ENCODE data around the gene ATP10A. TPM values are rescaled to one million over a fixed set of nuclear protein-coding genes. Genes with fewer than 3 reads are reported as not detected.

ATP10A gene
- total and polyA plus RNA-seq, 2 of the 8 experiments (the other 6 are each of a cell fraction or from before 2014, with no cell fraction given), result 2.0 to 2.8 TPM

DNA sequence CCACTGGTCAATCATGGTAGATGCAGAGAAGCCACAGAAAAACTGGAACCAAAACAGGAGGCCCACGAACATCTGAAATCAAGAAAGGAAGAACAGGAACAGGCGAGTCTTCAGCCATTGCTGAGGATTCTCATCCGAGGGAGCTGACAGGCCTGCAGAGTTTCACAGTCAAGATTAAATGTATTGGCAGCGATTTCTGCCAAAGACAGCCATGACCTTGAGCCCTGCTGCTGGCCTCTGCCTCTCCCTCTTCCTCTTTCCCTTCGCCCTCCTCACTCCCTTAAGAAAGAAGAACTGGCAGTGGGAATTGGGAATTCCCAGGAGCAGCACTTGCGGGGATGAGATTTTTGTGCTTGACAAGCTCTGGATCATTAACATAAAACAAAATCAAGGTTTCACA lies 179.7 kb downstream of the ATP10A start:
- H3K36me3 ChIP-seq (ENCODE audit: control insufficient read depth in 2 of 4, insufficient read depth in 4 of 4, low read length in 3 of 4), result no peaks in the 10 kb centered on the region
- no peak overlapping the region for H4K91ac ChIP-seq (replicated peaks; ENCODE audit: insufficient read length, low read length)
- ChIA-PET CTCF (ENCODE audit: partially characterized antibody) (interaction anchor here (0.9 to 4.4 kb wide), 19 partner anchors 9 to 235 kb away, joined by 3 to 40 read pairs (median 6); no protein-coding TSS in a partner anchor), POLR2A (ENCODE audit: partially characterized antibody) (no interaction called here)
- FAIRE-seq (no peak), DNase-seq (ENCODE audit: low read depth in 1 of 2, low spot score in 2 of 2) (no peak)
- H3K79me2 ChIP-seq (ENCODE audit: control insufficient read depth in 1 of 2, insufficient read depth in 2 of 2, low read length in 2 of 2), result no peaks in the 10 kb centered on the region
- no peak overlapping the region for H4K8ac ChIP-seq (ENCODE audit: extremely low read depth, insufficient read depth, low read length)
- H3K27ac ChIP-seq (ENCODE audit: low read depth, low read length), result no peak overlapping the region
- H3K18ac ChIP-seq (ENCODE audit: extremely low read depth, low read length), result no peak overlapping the region
- 91% methylated on average over 6 of the region's 6 CpGs; no CpG with 5 or more reads in 1 of the 2 experiments for WGBS, 2 experiments (ENCODE audit: extremely low coverage in 1 of 2, insufficient coverage in 1 of 2, insufficient read length in 1 of 2, insufficient replicate concordance in 2 of 2, low coverage in 1 of 2, low lambda C conversion rate in 2 of 2, missing lambda C conversion rate in 1 of 2)
- no peak overlapping the region for H3K4me3 ChIP-seq (ENCODE audit: extremely low read depth in 1 of 4, insufficient read depth in 2 of 4, low read depth in 3 of 4, low read length in 4 of 4)
- H2BK15ac ChIP-seq (ENCODE audit: low read length), result no peak overlapping the region
- no peak overlapping the region for H2BK120ac ChIP-seq (replicated peaks; ENCODE audit: low read depth, low read length)
- no peaks in the 10 kb centered on the region for H3K27me3 ChIP-seq (replicated peaks in 1 of 4; ENCODE audit: control insufficient read depth in 3 of 4, extremely low read depth in 1 of 4, insufficient read depth in 3 of 4, low read length in 3 of 4)
- no peaks in the 10 kb centered on the region for H4K20me1 ChIP-seq (replicated peaks in 1 of 2; ENCODE audit: control insufficient read depth in 1 of 2, insufficient read depth in 2 of 2, low read length in 2 of 2)
- no peak overlapping the region for H2BK20ac ChIP-seq (ENCODE audit: low read length)
- no peak overlapping the region for H2BK12ac ChIP-seq (ENCODE audit: low read depth, low read length)
- no peak overlapping the region for H3K4ac ChIP-seq (replicated peaks; ENCODE audit: insufficient read length, low read depth, low read length)
- H3K4me1 ChIP-seq (replicated peaks in 1 of 4; ENCODE audit: control insufficient read depth in 3 of 4, insufficient read depth in 4 of 4, low read length in 3 of 4), result peaks cover 0 to under 1% (median 0%) of the 10 kb centered on the region in 4 experiments; a peak in 1 of 7 replicates
- H3K4me2 ChIP-seq (ENCODE audit: insufficient read depth in 1 of 2, low read depth in 2 of 2, low read length in 2 of 2), result no peak overlapping the region
- H3K9ac ChIP-seq (replicated peaks in 1 of 4; ENCODE audit: extremely low read depth in 1 of 4, low read depth in 3 of 4, low read length in 3 of 4), result no peak overlapping the region
- no peak overlapping the region for H3K23ac ChIP-seq (ENCODE audit: insufficient read length)
- H3K79me1 ChIP-seq (ENCODE audit: low read depth, low read length), result no peaks in the 10 kb centered on the region
- H3K56ac ChIP-seq (replicated peaks; ENCODE audit: insufficient read length, low read depth, low read length), result no peak overlapping the region
- no peak overlapping the region for H2AFZ ChIP-seq (ENCODE audit: low read length)
- no peaks in the 10 kb centered on the region for H3K23me2 ChIP-seq (ENCODE audit: low read depth, low read length)
- no peak overlapping the region for H2AK5ac ChIP-seq (ENCODE audit: low read depth, low read length)
- no peak overlapping the region for H2BK5ac ChIP-seq (ENCODE audit: low read depth, low read length)
- no peak overlapping the region for H4K5ac ChIP-seq (ENCODE audit: insufficient read length, low read depth, low read length)
- H3K14ac ChIP-seq (ENCODE audit: insufficient read length), result no peak overlapping the region
- no peaks in the 10 kb centered on the region for H3K9me3 ChIP-seq (ENCODE audit: insufficient read depth in 2 of 2, low read depth in 1 of 2, low read length in 1 of 2)
- TF ChIP-seq SIN3A (conservative IDR thresholded peaks at IDR 0.05 in 1 of 2, IDR thresholded peaks at IDR 0.05 in 1 of 2; ENCODE audit: low read depth in 1 of 2, low read length in 2 of 2) (no peak), SIRT6 (IDR thresholded peaks at IDR 0.05; ENCODE audit: low read length) (no peak), HDAC6 (IDR thresholded peaks at IDR 0.05; ENCODE audit: low read depth, low read length) (no peak), SP4 (IDR thresholded peaks at IDR 0.05; ENCODE audit: low read length) (no peak), KDM4A (IDR thresholded peaks at IDR 0.05; ENCODE audit: low read depth, low read length, severe bottlenecking) (no peak), CHD1 (IDR thresholded peaks at IDR 0.05; ENCODE audit: low read depth, low read length) (no peak), ATF2 (IDR thresholded peaks at IDR 0.05; ENCODE audit: low read length) (no peak), SIX5 (IDR thresholded peaks at IDR 0.05; ENCODE audit: low read depth, low read length) (no peak), TAF7 (optimal IDR thresholded peaks at IDR 0.05; ENCODE audit: borderline replicate concordance, low read depth, low read length) (no peak)
- TF ChIP-seq, protein P1, sequence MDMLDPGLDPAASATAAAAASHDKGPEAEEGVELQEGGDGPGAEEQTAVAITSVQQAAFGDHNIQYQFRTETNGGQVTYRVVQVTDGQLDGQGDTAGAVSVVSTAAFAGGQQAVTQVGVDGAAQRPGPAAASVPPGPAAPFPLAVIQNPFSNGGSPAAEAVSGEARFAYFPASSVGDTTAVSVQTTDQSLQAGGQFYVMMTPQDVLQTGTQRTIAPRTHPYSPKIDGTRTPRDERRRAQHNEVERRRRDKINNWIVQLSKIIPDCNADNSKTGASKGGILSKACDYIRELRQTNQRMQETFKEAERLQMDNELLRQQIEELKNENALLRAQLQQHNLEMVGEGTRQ (IDR thresholded peaks at IDR 0.05; ENCODE audit: low read length), result no peak

Measured in H1 (cell line).